ENCODE results near the gene APBB2.

The APBB2 gene

GRCh38 chr4:40978548-40978947, 235.8 kb downstream of the APBB2 start:
- DNase-seq (ENCODE audit: low read depth in 3 of 3): no peak

GRCh38 chr4:40976343-40976742, 238.0 kb downstream of the APBB2 start:
- DNase-seq (ENCODE audit: low read depth in 3 of 3): no peak

GRCh38 chr4:40972722-40973121, 241.6 kb downstream of the APBB2 start:
- no peak for DNase-seq (ENCODE audit: low read depth in 3 of 3)

GRCh38 chr4:40971338-40971737, 243.0 kb downstream of the APBB2 start:
- DNase-seq (ENCODE audit: low read depth in 3 of 3): no peak

GRCh38 chr4:40969501-40969900, 244.8 kb downstream of the APBB2 start:
- no peak for DNase-seq (ENCODE audit: low read depth in 3 of 3)

GRCh38 chr4:40967550-40967949, 246.8 kb downstream of the APBB2 start:
- DNase-seq (ENCODE audit: low read depth in 3 of 3): no peak

- DNase-seq (ENCODE audit: low read depth in 3 of 3): no peak
These were observed 248.3 kb downstream of the APBB2 start for GRCh38 chr4:40966091-40966490.

GRCh38 chr4:40963897-40964478, 250.4 kb downstream of the APBB2 start:
- no peak for DNase-seq (ENCODE audit: low read depth in 3 of 3)

- no peak for DNase-seq (ENCODE audit: low read depth in 3 of 3)
These were observed 251.7 kb downstream of the APBB2 start for GRCh38 chr4:40962551-40963180.

GRCh38 chr4:40960941-40961340, 253.4 kb downstream of the APBB2 start:
- no peak for DNase-seq (ENCODE audit: low read depth in 3 of 3)

GRCh38 chr4:40957281-40957680, 257.1 kb downstream of the APBB2 start:
- no peak for DNase-seq (ENCODE audit: low read depth in 3 of 3)

GRCh38 chr4:40956721-40957255, 257.6 kb downstream of the APBB2 start:
- DNase-seq (ENCODE audit: low read depth in 3 of 3): no peak

GRCh38 chr4:40954088-40954668, 260.2 kb downstream of the APBB2 start:
- DNase-seq (ENCODE audit: low read depth in 3 of 3): no peak

- DNase-seq (ENCODE audit: low read depth in 3 of 3): no peak
These were observed 260.9 kb downstream of the APBB2 start for GRCh38 chr4:40953283-40954087.

- no peak for DNase-seq (ENCODE audit: low read depth in 3 of 3)
These were observed 261.7 kb downstream of the APBB2 start for GRCh38 chr4:40952672-40953071.

- DNase-seq (ENCODE audit: low read depth in 3 of 3): no peak
These were observed 262.1 kb downstream of the APBB2 start for GRCh38 chr4:40952217-40952616.

- no peak for DNase-seq (ENCODE audit: low read depth in 3 of 3)
These were observed 263.3 kb downstream of the APBB2 start for GRCh38 chr4:40951026-40951425.

- no peak for DNase-seq (ENCODE audit: low read depth in 3 of 3)
These were observed 264.8 kb downstream of the APBB2 start for GRCh38 chr4:40949358-40950100.

GRCh38 chr4:40948014-40948413, 266.3 kb downstream of the APBB2 start:
- DNase-seq (ENCODE audit: low read depth in 3 of 3): no peak

GRCh38 chr4:40946652-40947051, 267.7 kb downstream of the APBB2 start:
- DNase-seq (ENCODE audit: low read depth in 3 of 3): no peak

- DNase-seq (ENCODE audit: low read depth in 3 of 3): no peak
These were observed 273.6 kb downstream of the APBB2 start for GRCh38 chr4:40940756-40941155.

- DNase-seq (ENCODE audit: low read depth in 3 of 3): no peak
These were observed 274.0 kb downstream of the APBB2 start for GRCh38 chr4:40940317-40940741.
